GM12878 (cell line): ENCODE measurements around the gene C5AR2. TPM values are rescaled to one million over a fixed set of nuclear protein-coding genes. Genes with fewer than 3 reads are reported as not detected.

Experiments used
- BHLHE40 ChIP-seq, 2 experiments: fragments of 450-650 bp in 1 of 2; IDR thresholded peaks; 2 replicates each; pipeline ENCODE4 v1.6.1; 2011 to 2017; ENCODE audit warnings: low read depth in 2 of 2, borderline replicate concordance in 1 of 2, improper control_type of control experiment in 1 of 2, low read length in 1 of 2, mild to moderate bottlenecking in 1 of 2
- CBX3 ChIP-seq: fragments of 200-600 bp; sonication (generic); IDR thresholded peaks from 2 replicates; pipeline ENCODE4 v1.6.1; 2016; ENCODE audit warnings: low read depth, borderline replicate concordance
- CHD2 ChIP-seq: IDR thresholded peaks from 2 replicates; pipeline ENCODE4 v1.6.1; 2011; ENCODE audit warnings: low read depth, low read length, improper control_type of control experiment, borderline replicate concordance
- CREM ChIP-seq: IDR thresholded peaks from 2 replicates; pipeline ENCODE4 v1.6.1; 2014; ENCODE audit warnings: antibody characterized with exemption, low read depth
- CTCF ChIP-seq, 3 experiments: IDR thresholded peaks in 2 of 3; conservative IDR thresholded peaks in 1 of 3; 2 replicates each; pipeline ENCODE4 v1.5.1; 2011; ENCODE audit warnings: low read depth in 3 of 3, low read length in 3 of 3, mild to moderate bottlenecking in 3 of 3, control low read depth in 2 of 3, moderate library complexity in 2 of 3, inconsistent platforms in 1 of 3, mixed read lengths in 1 of 3; ENCODE audit not compliant: control insufficient read depth in 2 of 3, insufficient read depth in 1 of 3; ENCODE audit errors: extremely low read depth in 1 of 3
- FOS ChIP-seq: IDR thresholded peaks from 3 replicates; pipeline ENCODE4 v1.6.1; 2011; ENCODE audit warnings: borderline replicate concordance; ENCODE audit not compliant: insufficient read length; ENCODE audit errors: extremely low read depth
- FOXM1 ChIP-seq: IDR thresholded peaks from 2 replicates; pipeline ENCODE4 v1.6.1; 2012; ENCODE audit warnings: low read depth, mild to moderate bottlenecking, inconsistent platforms, low read length, moderate library complexity
- GATAD2B ChIP-seq: fragments of 450-650 bp; conservative IDR thresholded peaks from 2 replicates; pipeline ENCODE4 v1.6.1; 2017; ENCODE audit warnings: low read depth, mild to moderate bottlenecking, moderate library complexity
- HCFC1 ChIP-seq: fragments of 150-350 bp; IDR thresholded peaks from 2 replicates; pipeline ENCODE4 v1.6.1; 2014; ENCODE audit warnings: low read length
- HDAC6 ChIP-seq: fragments of 200-600 bp; sonication (generic); IDR thresholded peaks from one replicate; pipeline ENCODE4 v1.8.0; 2017; ENCODE audit warnings: antibody characterized with exemption; ENCODE audit not compliant: unreplicated experiment
- IKZF1 ChIP-seq: fragments of 450-650 bp; conservative IDR thresholded peaks from 2 replicates; pipeline ENCODE4 v1.6.1; 2017; ENCODE audit warnings: antibody characterized with exemption, mild to moderate bottlenecking
- KDM1A ChIP-seq: fragments of 200-600 bp; sonication (generic); IDR thresholded peaks from 2 replicates; pipeline ENCODE4 v1.6.1; 2016; ENCODE audit warnings: borderline replicate concordance
- MEF2B ChIP-seq: fragments of 450-650 bp; IDR thresholded peaks from 2 replicates; pipeline ENCODE4 v1.6.1; 2018; ENCODE audit warnings: mild to moderate bottlenecking, moderate library complexity; ENCODE audit not compliant: partially characterized antibody, poor library complexity, severe bottlenecking
- NR2F1 ChIP-seq: fragments of 450-650 bp; conservative IDR thresholded peaks from 2 replicates; pipeline ENCODE4 v1.6.1; 2017; ENCODE audit warnings: mild to moderate bottlenecking
- RUNX3 ChIP-seq: IDR thresholded peaks from 2 replicates; pipeline ENCODE4 v1.6.1; 2012; ENCODE audit warnings: low read length, inconsistent platforms
- SUZ12 ChIP-seq: fragments of 200-600 bp; sonication (generic); IDR thresholded peaks from one replicate; pipeline ENCODE4 v1.6.1; 2018; ENCODE audit warnings: antibody characterized with exemption, mild to moderate bottlenecking; ENCODE audit not compliant: unreplicated experiment
- USF1 ChIP-seq: IDR thresholded peaks from 2 replicates; pipeline ENCODE4 v1.6.1; 2011; ENCODE audit warnings: borderline replicate concordance, low read depth, mild to moderate bottlenecking, moderate library complexity, mixed read lengths, low read length; ENCODE audit not compliant: insufficient read depth; ENCODE audit errors: extremely low read length
- ZNF384 ChIP-seq: IDR thresholded peaks from 2 replicates; pipeline ENCODE4 v1.6.1; 2012; ENCODE audit warnings: low read depth, mild to moderate bottlenecking, low read length, improper control_type of control experiment, borderline replicate concordance
- ZNF592 ChIP-seq: fragments of 450-650 bp; IDR thresholded peaks from 2 replicates; pipeline ENCODE4 v1.6.1; 2017; ENCODE audit warnings: mild to moderate bottlenecking, moderate library complexity
- polyA plus RNA-seq, 11 experiments: library from polyadenylated mRNA; depleted of rRNA in 4 of 11; unstranded in 6 of 11; stranded (reverse) in 5 of 11; fragments of >200 nt; fragmentation: Nextera tagmentation in 4 of 11; fragmentation: Illumina TruSeq in 1 of 11; extraction: Ambion mirVana in 4 of 11; extraction: Trizol in 1 of 11; gene quantifications; 1 replicate in 1 of 11; 2 replicates in 10 of 11; pipeline versions ENCODE4 v1.2.1 to v1.2.3, GENCODE V29; 2011 to 2016; ENCODE audit warnings: inconsistent platforms in 2 of 11, missing spikeins in 2 of 11, low read depth in 1 of 11
- total RNA-seq, 4 experiments: library from RNA; depleted of rRNA in 3 of 4; stranded (reverse); fragments of >200 nt in 3 of 4; fragmentation: Illumina TruSeq in 1 of 4; extraction: Trizol in 1 of 4; gene quantifications; 2 replicates each; pipeline versions ENCODE4 v1.2.1 to v1.2.3, GENCODE V29; 2013 to 2021
- TF ChIP-seq, protein P1 (sequence below): fragments of 450-650 bp; IDR thresholded peaks from 2 replicates; pipeline ENCODE4 v1.6.1; 2014; ENCODE audit warnings: mild to moderate bottlenecking

Gene C5AR2
- total and polyA plus RNA-seq, 10 of the 15 experiments (the other 5 are each of a cell fraction or from before 2014, with no cell fraction given): 0.01 TPM; not detected in 9

DNA sequence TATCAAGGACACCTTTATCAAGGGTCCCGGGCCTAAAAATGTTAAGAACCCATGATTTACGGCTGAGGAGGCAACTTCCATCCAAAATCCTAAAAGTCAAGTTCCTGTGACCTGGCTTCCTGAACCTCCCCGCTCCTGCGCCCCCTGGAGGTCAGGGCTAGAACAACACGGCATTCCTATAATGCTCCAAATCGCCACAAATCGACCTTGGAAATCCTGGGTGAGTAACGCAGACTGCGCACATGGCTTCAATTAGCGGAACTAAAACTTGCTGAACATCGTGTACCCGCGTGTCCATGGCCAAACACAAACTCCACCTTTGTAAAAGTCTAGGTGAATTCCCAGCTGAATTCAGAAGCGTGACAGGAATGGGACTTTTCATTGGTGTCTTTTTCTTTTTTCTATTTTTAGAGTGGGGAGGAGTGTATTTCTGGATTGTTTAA is 26.6 kb upstream of the C5AR2 start (continued):
- TF ChIP-seq CTCF (IDR thresholded peaks at IDR 0.05 in 2 of 3, conservative IDR thresholded peaks at IDR 0.05 in 1 of 3; ENCODE audit: control insufficient read depth in 2 of 3, extremely low read depth in 1 of 3, insufficient read depth in 1 of 3, low read depth in 3 of 3, low read length in 3 of 3) (peak; percentile 77 to 97 (median 97)), ZNF384 (0 out of 2 replicates have a peak, but pooled peaks have one; percentile 2), KDM1A (no peak), CHD2 (peak; percentile 24; the same call in 1 of the 2 replicates), FOS (no peak), IKZF1 (peak; percentile 95), USF1 (no peak), NR2F1 (peak; percentile 45; the same call in 1 of the 2 replicates), HCFC1 (no peak), SUZ12 (no peak), CBX3 (no peak), CREM (no peak), BHLHE40 (IDR thresholded peaks at IDR 0.05; ENCODE audit: borderline replicate concordance in 1 of 2, low read depth in 2 of 2, low read length in 1 of 2) (peak; percentile 60 to 68; a peak in 3 of 4 replicates), FOXM1 (peak; percentile 59; the same call in 1 of the 2 replicates), HDAC6 (no peak), RUNX3 (peak; percentile 19; the same call in 1 of the 2 replicates), MEF2B (peak; percentile 73), ZNF592 (peak; percentile 29; the same call in 1 of the 2 replicates), GATAD2B (peak; percentile 47; the same call in 1 of the 2 replicates)
- TF ChIP-seq, protein P1, sequence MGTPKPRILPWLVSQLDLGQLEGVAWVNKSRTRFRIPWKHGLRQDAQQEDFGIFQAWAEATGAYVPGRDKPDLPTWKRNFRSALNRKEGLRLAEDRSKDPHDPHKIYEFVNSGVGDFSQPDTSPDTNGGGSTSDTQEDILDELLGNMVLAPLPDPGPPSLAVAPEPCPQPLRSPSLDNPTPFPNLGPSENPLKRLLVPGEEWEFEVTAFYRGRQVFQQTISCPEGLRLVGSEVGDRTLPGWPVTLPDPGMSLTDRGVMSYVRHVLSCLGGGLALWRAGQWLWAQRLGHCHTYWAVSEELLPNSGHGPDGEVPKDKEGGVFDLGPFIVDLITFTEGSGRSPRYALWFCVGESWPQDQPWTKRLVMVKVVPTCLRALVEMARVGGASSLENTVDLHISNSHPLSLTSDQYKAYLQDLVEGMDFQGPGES: no peak
